Measurements from ENCODE around the gene HNRNPH2. TPM values are rescaled to one million over a fixed set of nuclear protein-coding genes. Genes with fewer than 3 reads are reported as not detected.

HNRNPH2 gene
- total and polyA plus RNA-seq, 4 experiments from 2014 or later = 40.1 to 105 (median 63.5) TPM

DNA sequence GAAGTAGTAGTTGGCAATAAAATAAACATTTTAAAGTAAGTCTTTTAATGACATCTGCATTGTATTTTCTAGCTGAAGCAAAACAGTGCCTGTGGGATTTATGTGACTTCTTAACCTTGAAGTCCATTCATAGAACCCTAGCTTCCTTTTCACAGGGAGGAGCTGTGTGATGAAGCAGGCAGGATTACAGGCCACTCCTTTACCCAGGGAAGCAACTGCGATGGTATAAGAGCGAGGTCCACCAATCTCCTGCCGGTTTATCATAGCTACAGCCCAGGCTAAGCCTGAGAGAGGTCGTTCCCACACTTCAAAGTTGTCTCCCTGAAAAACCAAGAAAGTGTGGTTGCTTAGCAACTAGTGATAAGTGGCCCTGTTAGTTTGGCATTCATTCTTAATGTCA lies 10.2 kb upstream of the HNRNPH2 start:
- no peak overlapping the region for H3K4me3 ChIP-seq (ENCODE audit: low read length in 2 of 2)
- no peak overlapping the region for H3K27ac Mint-ChIP-seq
- H3K9me3 ChIP-seq (ENCODE audit: control insufficient read depth in 1 of 2, low read length in 2 of 2) = no peaks in the 10 kb centered on the region
- no peaks in the 10 kb centered on the region for H3K4me1 ChIP-seq (ENCODE audit: insufficient read depth, low read length)
- no peaks in the 10 kb centered on the region for H3K27me3 Mint-ChIP-seq
- no peaks in the 10 kb centered on the region for H3K36me3 ChIP-seq (ENCODE audit: insufficient read depth, low read length)
- H3K4me3 Mint-ChIP-seq = no peak overlapping the region
- H3K36me3 Mint-ChIP-seq = peaks cover 4 to 27% of the 10 kb centered on the region in 2 donors
- H3K4me1 Mint-ChIP-seq = peaks cover 0 to 12% (median 3%) of the 10 kb centered on the region in 4 donors
- H3K9me3 Mint-ChIP-seq = no peaks in the 10 kb centered on the region
- no peak for DNase-seq
- intact Hi-C loops (cut with micrococcal nuclease) = no loop called here
- H3K27ac ChIP-seq (ENCODE audit: low read depth, low read length) = no peak overlapping the region
- no peaks in the 10 kb centered on the region for H3K27me3 ChIP-seq (ENCODE audit: insufficient read depth, low read length)
- CTCF ChIA-PET (ENCODE audit: partially characterized antibody) = no interaction called here
- POLR2A ChIA-PET (ENCODE audit: partially characterized antibody) = interaction anchor here (1.1 kb wide), 1 partner anchor 19 kb away, joined by 3 read pairs; no protein-coding TSS in a partner anchor

DNA sequence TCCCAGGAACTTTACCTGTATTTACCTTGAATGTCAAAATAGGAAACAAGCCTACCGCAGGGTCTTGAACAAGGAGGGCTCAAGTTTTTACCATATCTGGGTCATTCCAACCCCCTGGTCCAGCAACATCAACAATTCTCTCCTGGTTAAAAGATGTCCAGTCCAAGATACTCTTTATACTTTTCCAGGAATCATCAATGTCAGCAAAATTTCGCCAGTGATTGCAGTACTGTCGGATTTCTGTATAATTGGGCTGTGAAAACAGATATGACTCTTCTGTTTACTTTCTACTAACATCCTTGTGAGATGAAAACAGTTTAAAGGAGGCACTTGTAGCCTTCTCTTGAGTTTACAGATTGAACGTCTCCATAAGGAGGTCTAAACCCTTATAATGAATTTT lies 9.3 kb upstream of the HNRNPH2 start:
- CTCF ChIA-PET (ENCODE audit: partially characterized antibody) = no interaction called here
- Histone ChIP-seq H3K4me3 (ENCODE audit: low read length in 2 of 2) (no peak overlapping the region), H3K4me1 (ENCODE audit: insufficient read depth, low read length) (no peaks in the 10 kb centered on the region), H3K9me3 (ENCODE audit: control insufficient read depth in 1 of 2, low read length in 2 of 2) (no peaks in the 10 kb centered on the region), H3K27ac (ENCODE audit: low read depth, low read length) (no peak overlapping the region), H3K27me3 (ENCODE audit: insufficient read depth, low read length) (no peaks in the 10 kb centered on the region), H3K36me3 (ENCODE audit: insufficient read depth, low read length) (no peaks in the 10 kb centered on the region)
- H3K36me3 Mint-ChIP-seq = peaks cover 4 to 20% of the 10 kb centered on the region in 2 donors
- no peak overlapping the region for H3K4me3 Mint-ChIP-seq
- peak overlapping the region in 1 of 7 donors; percentile 37 for H3K27ac Mint-ChIP-seq
- no peaks in the 10 kb centered on the region for H3K27me3 Mint-ChIP-seq
- peaks cover 0 to 2% (median under 1%) of the 10 kb centered on the region in 4 donors for H3K4me1 Mint-ChIP-seq
- DNase-seq = no peak
- intact Hi-C loops (cut with micrococcal nuclease) = no loop called here
- no peaks in the 10 kb centered on the region for H3K9me3 Mint-ChIP-seq
- POLR2A ChIA-PET (ENCODE audit: partially characterized antibody) = no interaction called here

DNA sequence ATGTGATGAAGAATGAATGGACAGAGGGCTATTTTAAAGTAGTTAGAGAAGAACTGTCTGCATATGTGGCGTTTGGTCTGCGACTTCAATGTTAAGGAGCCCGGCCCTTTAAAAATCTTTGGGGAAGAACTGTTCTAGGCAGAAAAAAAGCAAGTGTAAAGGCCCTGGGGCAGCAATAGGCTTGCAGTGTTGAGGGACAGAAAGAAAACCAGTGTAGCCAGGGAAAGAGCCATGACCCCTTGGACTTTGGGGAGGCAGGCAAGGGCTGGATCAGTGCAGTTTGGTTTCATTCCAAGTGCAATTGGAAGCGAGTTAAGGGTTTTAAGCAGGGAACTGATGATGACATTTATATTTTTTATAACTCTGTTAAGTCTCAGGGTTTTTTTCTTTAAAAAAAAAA lies 8.2 kb upstream of the HNRNPH2 start:
- Histone ChIP-seq H3K4me3 (ENCODE audit: low read length in 2 of 2) (no peak overlapping the region), H3K27me3 (ENCODE audit: insufficient read depth, low read length) (no peaks in the 10 kb centered on the region), H3K36me3 (ENCODE audit: insufficient read depth, low read length) (no peaks in the 10 kb centered on the region), H3K4me1 (ENCODE audit: insufficient read depth, low read length) (no peaks in the 10 kb centered on the region), H3K27ac (ENCODE audit: low read depth, low read length) (no peak overlapping the region), H3K9me3 (ENCODE audit: control insufficient read depth in 1 of 2, low read length in 2 of 2) (no peaks in the 10 kb centered on the region)
- Mint-ChIP-seq H3K4me3 (no peak overlapping the region), H3K4me1 (peaks cover 0 to 1% (median 0%) of the 10 kb centered on the region in 4 donors), H3K9me3 (no peaks in the 10 kb centered on the region), H3K36me3 (peaks cover 4 to 20% of the 10 kb centered on the region in 2 donors), H3K27me3 (no peaks in the 10 kb centered on the region), H3K27ac (no peak overlapping the region)
- ChIA-PET POLR2A (ENCODE audit: partially characterized antibody) (no interaction called here), CTCF (ENCODE audit: partially characterized antibody) (no interaction called here)
- intact Hi-C loops (cut with micrococcal nuclease) = loop anchor here (10.0 kb wide), 1 partner anchor 575 kb away; the partner anchor contains the start of gene CSTF2
- DNase-seq = no peak

DNA sequence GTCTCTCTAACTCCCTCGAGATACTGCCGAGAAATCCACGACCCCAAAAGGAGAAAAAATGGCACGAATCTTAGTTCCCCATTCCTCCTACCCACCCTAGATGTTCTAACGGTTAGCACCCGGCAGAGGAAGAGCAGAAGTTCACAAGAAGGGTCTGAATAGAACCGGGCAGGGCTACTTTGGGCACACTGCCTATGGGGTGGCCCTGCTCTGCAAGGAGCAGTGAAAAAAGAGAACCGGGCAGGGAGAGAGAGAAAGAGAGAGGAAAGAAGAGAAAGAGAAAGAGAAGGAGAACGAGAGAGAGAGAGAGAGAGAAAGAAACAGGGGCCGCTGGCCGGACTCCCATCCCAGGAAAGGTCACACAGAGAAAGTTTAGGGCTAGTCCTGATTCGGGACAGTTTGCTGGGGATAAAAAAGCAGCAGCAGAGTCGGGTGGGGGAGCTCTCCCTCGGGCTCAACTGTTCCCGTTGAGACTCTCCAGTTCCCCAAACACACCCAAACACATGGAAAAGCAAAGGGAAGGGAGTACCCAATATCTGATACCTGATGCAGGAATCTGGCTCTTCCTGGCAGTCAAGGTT lies 765 bp upstream of the HNRNPH2 start:
- CTCF ChIA-PET (ENCODE audit: partially characterized antibody) = interaction anchor here (1.5 kb wide), 1 partner anchor 17 kb away, joined by 9 read pairs; the partner anchor contains the start of gene RPL36A

DNA sequence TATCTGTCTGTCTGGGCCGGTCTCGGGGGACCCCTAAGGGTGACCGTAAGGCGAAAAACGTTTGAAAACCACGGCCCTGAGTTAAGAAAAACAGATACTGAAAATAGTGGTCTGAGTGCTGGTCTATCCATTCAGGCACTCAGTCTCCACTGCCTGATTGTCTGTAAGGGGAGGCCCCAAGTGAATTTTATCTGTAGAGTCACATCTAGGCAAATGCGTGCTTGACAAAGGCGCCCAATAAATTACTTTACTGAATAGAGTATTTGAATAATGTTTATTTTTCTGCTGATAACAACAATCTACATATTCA lies 465 bp downstream of the HNRNPH2 start:
- ChIA-PET POLR2A (ENCODE audit: partially characterized antibody) (interaction anchor here (1.0 to 2.5 kb wide), 3 partner anchors 9 to 524 kb away, joined by 3 to 16 read pairs (median 3); partner anchors contain the start of genes RPL36A and ZMAT1), CTCF (ENCODE audit: partially characterized antibody) (no interaction called here)
- Mint-ChIP-seq H3K4me3 (peak overlapping the region; percentile 85 to 96 (median 94)), H3K9me3 (peaks cover 0 to 4% (median 0%) of the 10 kb centered on the region in 8 donors), H3K27me3 (no peaks in the 10 kb centered on the region), H3K36me3 (peaks cover 10 to 33% of the 10 kb centered on the region in 2 donors), H3K4me1 (peaks cover 14 to 41% (median 25%) of the 10 kb centered on the region in 4 donors), H3K27ac (peak overlapping the region; percentile 95 to 99 (median 98))
- Histone ChIP-seq H3K9me3 (ENCODE audit: control insufficient read depth in 1 of 2, low read length in 2 of 2) (no peaks in the 10 kb centered on the region), H3K27ac (ENCODE audit: low read depth, low read length) (peak overlapping the region; percentile 97), H3K36me3 (ENCODE audit: insufficient read depth, low read length) (peaks cover 12% of the 10 kb centered on the region), H3K4me1 (ENCODE audit: insufficient read depth, low read length) (peaks cover 27% of the 10 kb centered on the region), H3K27me3 (ENCODE audit: insufficient read depth, low read length) (no peaks in the 10 kb centered on the region), H3K4me3 (ENCODE audit: low read length in 2 of 2) (peak overlapping the region; percentile 69 to 79)
- DNase-seq = no peak
- intact Hi-C loops (cut with micrococcal nuclease) = loop anchor here (1.0 to 10.0 kb wide), 3 partner anchors 60 to 584 kb away; partner anchors contain the start of genes CSTF2 and TIMM8A

More for the DNA sequence above, 765 bp upstream of the HNRNPH2 start:
- Mint-ChIP-seq H3K9me3 (peaks cover 0 to 4% (median 0%) of the 10 kb centered on the region in 8 donors), H3K27me3 (no peaks in the 10 kb centered on the region), H3K4me3 (peak overlapping the region; percentile 85 to 96 (median 94)), H3K36me3 (peaks cover 1 to 22% of the 10 kb centered on the region in 2 donors), H3K27ac (peak overlapping the region; percentile 95 to 99 (median 98)), H3K4me1 (peaks cover 13 to 30% (median 20%) of the 10 kb centered on the region in 4 donors)
- Histone ChIP-seq H3K27ac (ENCODE audit: low read depth, low read length) (peak overlapping the region; percentile 97), H3K27me3 (ENCODE audit: insufficient read depth, low read length) (no peaks in the 10 kb centered on the region), H3K4me3 (ENCODE audit: low read length in 2 of 2) (peak overlapping the region; percentile 89 to 99), H3K9me3 (ENCODE audit: control insufficient read depth in 1 of 2, low read length in 2 of 2) (no peaks in the 10 kb centered on the region), H3K4me1 (ENCODE audit: insufficient read depth, low read length) (peaks cover 27% of the 10 kb centered on the region), H3K36me3 (ENCODE audit: insufficient read depth, low read length) (peaks cover 7% of the 10 kb centered on the region)
- DNase-seq = peak in 1 of 5 donors; percentile 9
- intact Hi-C loops (cut with micrococcal nuclease) = loop anchor here (1.0 to 10.0 kb wide), 2 partner anchors 17 to 582 kb away; partner anchors contain the start of gene CSTF2
- POLR2A ChIA-PET (ENCODE audit: partially characterized antibody) = interaction anchor here (1.3 to 2.5 kb wide), 5 partner anchors 11 to 524 kb away, joined by 3 to 16 read pairs (median 7); partner anchors contain the start of genes RPL36A, TIMM8A and ZMAT1

DNA sequence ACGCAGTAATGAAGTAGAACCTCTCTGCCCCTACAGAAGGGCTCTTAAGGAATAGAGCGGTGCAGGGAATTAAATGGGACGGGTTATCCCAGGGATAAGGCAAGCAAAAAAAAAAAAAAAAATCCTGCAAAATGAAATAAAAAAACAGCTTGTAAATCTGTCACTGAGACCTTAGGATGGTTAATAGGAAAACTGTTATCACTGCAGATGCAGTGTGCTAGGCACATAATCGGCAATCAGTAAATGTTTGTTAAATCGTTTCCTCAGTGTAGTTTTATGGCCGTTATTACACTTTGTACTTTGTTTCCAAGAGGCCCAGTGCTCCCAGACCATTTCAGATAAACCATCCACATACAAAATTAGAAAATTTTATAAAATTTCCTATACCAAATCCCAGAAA lies 1.0 kb downstream of the HNRNPH2 start:
- peak overlapping the region; percentile 69 to 79 for H3K4me3 ChIP-seq (ENCODE audit: low read length in 2 of 2)
- no peak for DNase-seq
- POLR2A ChIA-PET (ENCODE audit: partially characterized antibody) = interaction anchor here (1.0 kb wide), 1 partner anchor 523 kb away, joined by 3 read pairs; the partner anchor contains the start of gene ZMAT1
- Mint-ChIP-seq H3K27me3 (no peaks in the 10 kb centered on the region), H3K36me3 (peaks cover 10 to 30% of the 10 kb centered on the region in 2 donors), H3K4me1 (peaks cover 14 to 41% (median 25%) of the 10 kb centered on the region in 4 donors), H3K4me3 (peak overlapping the region; percentile 85 to 96 (median 94)), H3K27ac (peak overlapping the region; percentile 95 to 99 (median 98)), H3K9me3 (peaks cover 0 to 4% (median 0%) of the 10 kb centered on the region in 8 donors)
- H3K36me3 ChIP-seq (ENCODE audit: insufficient read depth, low read length) = peaks cover 12% of the 10 kb centered on the region
- peak overlapping the region; percentile 97 for H3K27ac ChIP-seq (ENCODE audit: low read depth, low read length)
- H3K27me3 ChIP-seq (ENCODE audit: insufficient read depth, low read length) = no peaks in the 10 kb centered on the region
- H3K4me1 ChIP-seq (ENCODE audit: insufficient read depth, low read length) = peaks cover 32% of the 10 kb centered on the region
- no peaks in the 10 kb centered on the region for H3K9me3 ChIP-seq (ENCODE audit: control insufficient read depth in 1 of 2, low read length in 2 of 2)
- intact Hi-C loops (cut with micrococcal nuclease) = loop anchor here (10.0 kb wide), 1 partner anchor 584 kb away; the partner anchor contains the start of gene CSTF2
- CTCF ChIA-PET (ENCODE audit: partially characterized antibody) = no interaction called here

DNA sequence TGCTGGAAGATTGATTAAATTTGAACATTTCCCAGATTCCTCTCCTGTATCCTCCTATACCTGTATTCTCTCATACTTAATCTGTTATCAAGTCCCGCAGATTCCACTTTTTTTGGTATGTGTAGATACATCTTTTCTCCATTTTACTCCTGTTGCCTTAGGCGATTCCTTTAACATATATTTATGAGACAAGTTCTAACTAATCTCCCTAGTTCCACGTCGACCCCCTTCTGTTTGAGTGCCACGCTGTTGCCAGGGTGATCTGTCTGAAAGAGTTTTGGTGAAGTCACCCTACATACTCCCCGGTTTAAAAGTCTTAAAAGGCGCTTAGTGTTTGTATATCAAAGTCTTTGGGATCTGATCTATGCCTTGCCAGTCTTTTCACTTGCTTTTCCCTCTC lies 2.4 kb downstream of the HNRNPH2 start:
- Histone ChIP-seq H3K9me3 (ENCODE audit: control insufficient read depth in 1 of 2, low read length in 2 of 2) (no peaks in the 10 kb centered on the region), H3K4me1 (ENCODE audit: insufficient read depth, low read length) (peaks cover 36% of the 10 kb centered on the region), H3K27ac (ENCODE audit: low read depth, low read length) (peak overlapping the region; percentile 21), H3K4me3 (ENCODE audit: low read length in 2 of 2) (no peak overlapping the region), H3K27me3 (ENCODE audit: insufficient read depth, low read length) (no peaks in the 10 kb centered on the region), H3K36me3 (ENCODE audit: insufficient read depth, low read length) (peaks cover 12% of the 10 kb centered on the region)
- H3K4me3 Mint-ChIP-seq = peak overlapping the region; percentile 6 to 87 (median 62)
- POLR2A ChIA-PET (ENCODE audit: partially characterized antibody) = no interaction called here
- H3K27me3 Mint-ChIP-seq = no peaks in the 10 kb centered on the region
- H3K4me1 Mint-ChIP-seq = peaks cover 17 to 47% (median 29%) of the 10 kb centered on the region in 4 donors
- intact Hi-C loops (cut with micrococcal nuclease) = loop anchor here (10.0 kb wide), 1 partner anchor 1244 kb away; the partner anchor contains the start of gene GPRASP1
- H3K27ac Mint-ChIP-seq = peak overlapping the region; percentile 38 to 89 (median 81)
- no peak for DNase-seq
- peaks cover 10 to 29% of the 10 kb centered on the region in 2 donors for H3K36me3 Mint-ChIP-seq
- CTCF ChIA-PET (ENCODE audit: partially characterized antibody) = no interaction called here
- H3K9me3 Mint-ChIP-seq = peaks cover 0 to 4% (median 0%) of the 10 kb centered on the region in 8 donors

Data from CD4-positive, alpha-beta memory T cell (primary cell).